Liver (tissue), 9 donors: ENCODE data around the gene PES1. TPM values are rescaled to one million over a fixed set of nuclear protein-coding genes. Genes with fewer than 3 reads are reported as not detected.

Experiments used
- DNase-seq: peaks from one replicate; pipeline ENCODE4 v3.0.0-alpha.2; 2017; ENCODE audit warnings: low spot score
- H3K27ac ChIP-seq, 2 donors: one replicate each; pipeline ENCODE4 v1.7.0; 2013; ENCODE audit warnings: inconsistent platforms in 2 of 2, low read length in 2 of 2, control low read depth in 1 of 2, low read depth in 1 of 2, mild to moderate bottlenecking in 1 of 2
- H3K27me3 ChIP-seq, 4 donors: one replicate each; pipeline versions ENCODE4 v1.6.1 to v1.7.0; 2013; ENCODE audit warnings: low read length in 3 of 4, inconsistent platforms in 1 of 4, mild to moderate bottlenecking in 1 of 4, moderate library complexity in 1 of 4; ENCODE audit not compliant: control insufficient read depth in 4 of 4, insufficient read depth in 4 of 4
- H3K36me3 ChIP-seq, 4 donors: one replicate each; pipeline versions ENCODE4 v1.6.1 to v1.7.0; 2013; ENCODE audit warnings: low read length in 3 of 4, mild to moderate bottlenecking in 3 of 4, low read depth in 1 of 4, moderate library complexity in 1 of 4; ENCODE audit not compliant: control insufficient read depth in 4 of 4, insufficient read depth in 3 of 4
- H3K4me1 ChIP-seq, 4 donors: one replicate each; pipeline versions ENCODE4 v1.6.1 to v1.7.0; 2013; ENCODE audit warnings: low read length in 3 of 4, mild to moderate bottlenecking in 3 of 4, moderate library complexity in 1 of 4; ENCODE audit not compliant: control insufficient read depth in 4 of 4, insufficient read depth in 4 of 4
- H3K4me3 ChIP-seq, 3 donors: one replicate each; pipeline versions ENCODE4 v1.6.1 to v1.7.0; 2013; ENCODE audit warnings: low read length in 3 of 3, control low read depth in 1 of 3, low read depth in 1 of 3, mild to moderate bottlenecking in 1 of 3
- H3K9ac ChIP-seq, 2 donors: one replicate each; pipeline ENCODE4 v1.7.0; 2013; ENCODE audit warnings: low read length in 2 of 2, mild to moderate bottlenecking in 2 of 2, moderate library complexity in 2 of 2, control low read depth in 1 of 2, low read depth in 1 of 2
- H3K9me3 ChIP-seq, 4 donors: one replicate each; pipeline versions ENCODE4 v1.6.1 to v1.7.0; 2013; ENCODE audit warnings: low read length in 3 of 4; ENCODE audit not compliant: control insufficient read depth in 4 of 4
- CTCF ChIP-seq: fragments of 150-350 bp; IDR thresholded peaks from 2 replicates; pipeline ENCODE4 v1.5.1; 2017; ENCODE audit warnings: improper control_type of control experiment, low read depth, low read length; ENCODE audit not compliant: missing input control
- EGR1 ChIP-seq, 2 donors: IDR thresholded peaks; 2 replicates each; pipeline ENCODE4 v1.6.1; 2016 to 2018; ENCODE audit warnings: antibody characterized with exemption in 2 of 2, low read depth in 2 of 2
- FOXA1 ChIP-seq: IDR thresholded peaks from 2 replicates; pipeline ENCODE4 v1.6.1; 2016; ENCODE audit warnings: antibody characterized with exemption
- FOXA2 ChIP-seq: IDR thresholded peaks from 2 replicates; pipeline ENCODE4 v1.6.1; 2016; ENCODE audit warnings: antibody characterized with exemption
- GABPA ChIP-seq, 2 donors: IDR thresholded peaks in 1 of 2; conservative IDR thresholded peaks in 1 of 2; 2 replicates each; pipeline ENCODE4 v1.6.1; 2016; ENCODE audit warnings: antibody characterized with exemption in 2 of 2, mild to moderate bottlenecking in 1 of 2, moderate library complexity in 1 of 2
- HNF4A ChIP-seq, 2 donors: conservative IDR thresholded peaks; 2 replicates each; pipeline ENCODE4 v1.6.1; 2016; ENCODE audit warnings: antibody characterized with exemption in 2 of 2, mild to moderate bottlenecking in 2 of 2
- HNF4G ChIP-seq: IDR thresholded peaks from 2 replicates; pipeline ENCODE4 v1.6.1; 2016; ENCODE audit warnings: antibody characterized with exemption
- MAX ChIP-seq: IDR thresholded peaks from 2 replicates; pipeline ENCODE4 v1.6.1; 2016; ENCODE audit warnings: antibody characterized with exemption
- NR2F2 ChIP-seq: IDR thresholded peaks from 2 replicates; pipeline ENCODE4 v1.6.1; 2016; ENCODE audit warnings: antibody characterized with exemption
- RAD21 ChIP-seq, 2 donors: IDR thresholded peaks; 2 replicates each; pipeline ENCODE4 v1.6.1; 2016; ENCODE audit warnings: antibody characterized with exemption in 2 of 2, mild to moderate bottlenecking in 2 of 2
- REST ChIP-seq: IDR thresholded peaks from 2 replicates; pipeline ENCODE4 v1.6.1; 2016; ENCODE audit warnings: antibody characterized with exemption, mild to moderate bottlenecking
- RXRA ChIP-seq, 2 donors: IDR thresholded peaks; 2 replicates each; pipeline ENCODE4 v1.6.1; 2017 to 2018; ENCODE audit warnings: antibody characterized with exemption in 2 of 2, mild to moderate bottlenecking in 1 of 2
- SP1 ChIP-seq: IDR thresholded peaks from 2 replicates; pipeline ENCODE4 v1.6.1; 2018; ENCODE audit warnings: antibody characterized with exemption, mild to moderate bottlenecking
- TAF1 ChIP-seq: conservative IDR thresholded peaks from 2 replicates; pipeline ENCODE4 v1.6.1; 2016; ENCODE audit warnings: antibody characterized with exemption, mild to moderate bottlenecking
- YY1 ChIP-seq: IDR thresholded peaks from 2 replicates; pipeline ENCODE4 v1.6.1; 2016; ENCODE audit warnings: antibody characterized with exemption, mild to moderate bottlenecking
- ZBTB33 ChIP-seq: IDR thresholded peaks from 2 replicates; pipeline ENCODE4 v1.6.1; 2016; ENCODE audit warnings: antibody characterized with exemption
- WGBS: extraction: QIAGEN DNeasy Blood & Tissue Kit; methylation state at CpG from one replicate; pipeline ENCODE4 v1.1.7; 2013; 5-methylcytosine and 5-hydroxymethylcytosine counted together
- polyA plus RNA-seq, 2 donors: library from polyadenylated mRNA; stranded (reverse) in 1 of 2; unstranded in 1 of 2; fragments of 200-250 nt in 1 of 2; fragments of >200 nt in 1 of 2; fragmentation: Nextera tagmentation in 1 of 2; extraction: Ambion mirVana in 1 of 2; gene quantifications; one replicate each; pipeline versions ENCODE4 v1.2.1 to v1.2.3, GENCODE V29; 2013 to 2015
- total RNA-seq, 2 donors: library from RNA; depleted of rRNA; stranded (reverse); fragments of >200 nt; gene quantifications; one replicate each; pipeline ENCODE4 v1.2.3, GENCODE V29; 2014
- donor health status: healthy.
- donor health status: healthy.
- donor health status: healthy.
- donor health status: healthy.
- donor health status: healthy.

Gene PES1
- total and polyA plus RNA-seq, 4 donors = 20.0 to 33.1 (median 22.3) TPM

- TF ChIP-seq SP1 (no peak), ZBTB33 (no peak), REST (no peak), FOXA1 (no peak), HNF4A (conservative IDR thresholded peaks at IDR 0.05) (no peak), TAF1 (no peak), GABPA (IDR thresholded peaks at IDR 0.05 in 1 of 2, conservative IDR thresholded peaks at IDR 0.05 in 1 of 2) (no peak), HNF4G (no peak), NR2F2 (no peak), EGR1 (IDR thresholded peaks at IDR 0.05; ENCODE audit: low read depth in 2 of 2) (no peak), FOXA2 (no peak)
- Histone ChIP-seq H3K27ac (no peak overlapping the region), H3K9ac (no peak overlapping the region), H3K36me3 (no peaks in the 10 kb centered on the region), H3K4me3 (no peak overlapping the region), H3K27me3 (no peaks in the 10 kb centered on the region), H3K9me3 (no peaks in the 10 kb centered on the region), H3K4me1 (peaks cover 0 to 8% (median 2%) of the 10 kb centered on the region in 4 donors)
- 97% methylated on average over 1 of the region's 1 CpG for WGBS
- DNase-seq = no peak
Observed at GRCh38 chr22:30539368-30539767, 52.3 kb downstream of the PES1 start.

GRCh38 chr22:30538280-30538679, 53.4 kb downstream of the PES1 start:
- H3K27ac ChIP-seq = no peak overlapping the region
- WGBS = 93% methylated on average over 6 of the region's 6 CpGs
- TF ChIP-seq FOXA1 (no peak), FOXA2 (no peak), CTCF (no peak), EGR1 (IDR thresholded peaks at IDR 0.05; ENCODE audit: low read depth in 2 of 2) (no peak), YY1 (no peak), ZBTB33 (no peak), RAD21 (IDR thresholded peaks at IDR 0.05) (no peak), RXRA (IDR thresholded peaks at IDR 0.05) (no peak), HNF4G (no peak), MAX (no peak), SP1 (no peak)

More at GRCh38 chr22:30538280-30538679, 53.4 kb downstream of the PES1 start:
- no peaks in the 10 kb centered on the region for H3K36me3 ChIP-seq
- H3K9me3 ChIP-seq = no peaks in the 10 kb centered on the region
- no peak overlapping the region for H3K9ac ChIP-seq
- H3K4me1 ChIP-seq = peaks cover 0 to 8% (median 2%) of the 10 kb centered on the region in 4 donors
- no peaks in the 10 kb centered on the region for H3K27me3 ChIP-seq
- no peak overlapping the region for H3K4me3 ChIP-seq
- DNase-seq = no peak
